H1 (cell line): Measurements from ENCODE around the gene ARHGAP15. TPM values are rescaled to one million over a fixed set of nuclear protein-coding genes. Genes with fewer than 3 reads are reported as not detected.

Experiments used
- CTCF ChIA-PET: fragments of 300-600 bp; sonication (Branson Sonifier 250); formaldehyde crosslinking; loops from one replicate; lab custom pipeline; 2021; ENCODE audit not compliant: partially characterized antibody; lab: Charles Lee
- POLR2A ChIA-PET: fragments of 300-600 bp; sonication (Branson Sonifier 250); formaldehyde crosslinking; loops from one replicate; lab custom pipeline; 2021; ENCODE audit warnings: inconsistent platforms; ENCODE audit not compliant: partially characterized antibody; lab: Charles Lee
- DNase-seq, 2 experiments: peaks; one replicate each; pipeline versions ENCODE4 v3.0.0 to v3.0.0-alpha.2; 2010 to 2022; ENCODE audit warnings: low spot score in 2 of 2, low read depth in 1 of 2, mixed read lengths in 1 of 2
- FAIRE-seq: peaks from 2 replicates; lab custom pipeline; 2011; peaks lifted over from hg19 to GRCh38; lab: Jason Lieb, UNC
- H2AFZ ChIP-seq: 2 replicates; pipeline ENCODE4 v1.8.1; 2012; ENCODE audit warnings: low read length, inconsistent platforms
- H2AK5ac ChIP-seq: 2 replicates; pipeline ENCODE4 v1.6.1; 2013; ENCODE audit warnings: low read depth, low read length
- H2BK120ac ChIP-seq: replicated peaks from 2 replicates; pipeline ENCODE3; 2013; ENCODE audit warnings: low read depth, low read length, inconsistent platforms
- H2BK12ac ChIP-seq: 2 replicates; pipeline ENCODE4 v1.6.1; 2013; ENCODE audit warnings: low read depth, low read length
- H2BK15ac ChIP-seq: 2 replicates; pipeline ENCODE4 v1.6.1; 2013; ENCODE audit warnings: low read length
- H2BK20ac ChIP-seq: 2 replicates; pipeline ENCODE4 v1.6.1; 2013; ENCODE audit warnings: low read length
- H2BK5ac ChIP-seq: 2 replicates; pipeline ENCODE4 v1.6.1; 2013; ENCODE audit warnings: low read depth, low read length
- H3K14ac ChIP-seq: 2 replicates; pipeline ENCODE4 v1.6.1; 2013; ENCODE audit warnings: inconsistent platforms; ENCODE audit not compliant: insufficient read length
- H3K18ac ChIP-seq: 2 replicates; pipeline ENCODE4 v1.6.1; 2013; ENCODE audit warnings: low read length; ENCODE audit errors: extremely low read depth
- H3K23ac ChIP-seq: 2 replicates; pipeline ENCODE4 v1.6.1; 2013; ENCODE audit warnings: inconsistent platforms; ENCODE audit not compliant: insufficient read length
- H3K23me2 ChIP-seq: 2 replicates; pipeline ENCODE4 v1.6.1; 2013; ENCODE audit warnings: low read depth, low read length
- H3K27ac ChIP-seq: 2 replicates; pipeline ENCODE4 v1.6.1; 2011; ENCODE audit warnings: low read depth, low read length, inconsistent platforms
- H3K27me3 ChIP-seq, 4 experiments: replicated peaks in 1 of 4; 1 replicate in 1 of 4; 2 replicates in 3 of 4; pipeline versions ENCODE4 v1.6.1 to v1.8.1; 2011 to 2013; ENCODE audit warnings: low read length in 3 of 4, mild to moderate bottlenecking in 3 of 4, inconsistent platforms in 2 of 4, mixed read lengths in 2 of 4, moderate library complexity in 1 of 4; ENCODE audit not compliant: control insufficient read depth in 3 of 4, insufficient read depth in 3 of 4; ENCODE audit errors: extremely low read depth in 1 of 4
- H3K36me3 ChIP-seq, 4 experiments: 2 replicates each; pipeline versions ENCODE4 v1.6.1 to v1.8.1; 2011 to 2013; ENCODE audit warnings: mild to moderate bottlenecking in 4 of 4, low read length in 3 of 4, moderate library complexity in 2 of 4, control low read depth in 1 of 4, inconsistent platforms in 1 of 4; ENCODE audit not compliant: insufficient read depth in 4 of 4, control insufficient read depth in 2 of 4
- H3K4ac ChIP-seq: replicated peaks from 2 replicates; pipeline ENCODE3; 2013; ENCODE audit warnings: low read length, low read depth, mixed read lengths, inconsistent platforms; ENCODE audit not compliant: insufficient read length
- H3K4me1 ChIP-seq, 4 experiments: replicated peaks in 1 of 4; 1 replicate in 1 of 4; 2 replicates in 3 of 4; pipeline versions ENCODE4 v1.6.1 to v1.8.1; 2011 to 2013; ENCODE audit warnings: low read length in 3 of 4, inconsistent platforms in 2 of 4, mixed read lengths in 1 of 4; ENCODE audit not compliant: insufficient read depth in 4 of 4, control insufficient read depth in 3 of 4
- H3K4me2 ChIP-seq, 2 experiments: 2 replicates each; pipeline versions ENCODE4 v1.6.1 to v1.8.1; 2011 to 2013; ENCODE audit warnings: low read depth in 2 of 2, low read length in 2 of 2, control low read depth in 1 of 2, inconsistent platforms in 1 of 2, mild to moderate bottlenecking in 1 of 2; ENCODE audit not compliant: insufficient read depth in 1 of 2
- H3K4me3 ChIP-seq, 4 experiments: fragments of 200-600, 300-600 bp in 1 of 4; sonication (generic), shearing (Covaris generic), sonication (Bioruptor Twin) in 1 of 4; 2 replicates each; pipeline versions ENCODE4 v1.5.1 to v1.8.1; 2011 to 2016; ENCODE audit warnings: low read length in 4 of 4, low read depth in 3 of 4, control low read depth in 2 of 4, inconsistent platforms in 2 of 4, mild to moderate bottlenecking in 2 of 4, mixed read lengths in 1 of 4, moderate library complexity in 1 of 4; ENCODE audit not compliant: insufficient read depth in 2 of 4; ENCODE audit errors: extremely low read depth in 1 of 4
- H3K56ac ChIP-seq: replicated peaks from 2 replicates; pipeline ENCODE3; 2013; ENCODE audit warnings: low read depth, mild to moderate bottlenecking, mixed read lengths, low read length, inconsistent platforms; ENCODE audit not compliant: insufficient read length
- H3K79me1 ChIP-seq: 2 replicates; pipeline ENCODE4 v1.6.1; 2013; ENCODE audit warnings: low read depth, low read length, control low read depth
- H3K79me2 ChIP-seq, 2 experiments: 2 replicates each; pipeline versions ENCODE4 v1.6.1 to v1.8.1; 2012 to 2013; ENCODE audit warnings: low read length in 2 of 2, mild to moderate bottlenecking in 2 of 2, inconsistent platforms in 1 of 2; ENCODE audit not compliant: insufficient read depth in 2 of 2, control insufficient read depth in 1 of 2
- H3K9ac ChIP-seq, 4 experiments: replicated peaks in 1 of 4; 1 replicate in 1 of 4; 2 replicates in 3 of 4; pipeline versions ENCODE4 v1.6.1 to v1.8.1; 2011 to 2013; ENCODE audit warnings: low read depth in 3 of 4, low read length in 3 of 4, control low read depth in 2 of 4, mild to moderate bottlenecking in 2 of 4, moderate library complexity in 2 of 4, inconsistent platforms in 1 of 4; ENCODE audit errors: extremely low read depth in 1 of 4
- H3K9me3 ChIP-seq, 2 experiments: 2 replicates each; pipeline versions ENCODE4 v1.6.1 to v1.8.1; 2012 to 2013; ENCODE audit warnings: mild to moderate bottlenecking in 2 of 2, moderate library complexity in 2 of 2, control low read depth in 1 of 2, inconsistent platforms in 1 of 2, low read depth in 1 of 2, low read length in 1 of 2, mixed read lengths in 1 of 2; ENCODE audit not compliant: insufficient read depth in 2 of 2
- H4K20me1 ChIP-seq, 2 experiments: replicated peaks in 1 of 2; 2 replicates each; pipeline versions ENCODE3 to v1.8.1; 2011 to 2013; ENCODE audit warnings: inconsistent platforms in 2 of 2, low read length in 2 of 2, mild to moderate bottlenecking in 1 of 2; ENCODE audit not compliant: insufficient read depth in 2 of 2, control insufficient read depth in 1 of 2
- H4K5ac ChIP-seq: 2 replicates; pipeline ENCODE4 v1.6.1; 2013; ENCODE audit warnings: low read length, low read depth, mixed read lengths, inconsistent platforms; ENCODE audit not compliant: insufficient read length
- H4K8ac ChIP-seq: 2 replicates; pipeline ENCODE4 v1.8.0; 2013; ENCODE audit warnings: mild to moderate bottlenecking, moderate library complexity, low read length, inconsistent platforms; ENCODE audit not compliant: insufficient read depth; ENCODE audit errors: extremely low read depth
- H4K91ac ChIP-seq: replicated peaks from 2 replicates; pipeline ENCODE3; 2013; ENCODE audit warnings: low read length, mixed read lengths, inconsistent platforms; ENCODE audit not compliant: insufficient read length
- ATF3 ChIP-seq: IDR thresholded peaks from 2 replicates; pipeline ENCODE4 v1.6.1; 2011; ENCODE audit warnings: low read depth, mild to moderate bottlenecking, low read length; ENCODE audit not compliant: insufficient read depth
- BACH1 ChIP-seq: IDR thresholded peaks from 2 replicates; pipeline ENCODE4 v1.6.1; 2012; ENCODE audit warnings: low read length, improper control_type of control experiment
- BCL11A ChIP-seq, 2 experiments: IDR thresholded peaks; one replicate each; pipeline ENCODE4 v1.6.1; 2011; ENCODE audit warnings: low read depth in 2 of 2, low read length in 2 of 2, mild to moderate bottlenecking in 2 of 2
- BRCA1 ChIP-seq: IDR thresholded peaks from 2 replicates; pipeline ENCODE4 v1.6.1; 2012; ENCODE audit warnings: low read depth, low read length, improper control_type of control experiment
- CHD1 ChIP-seq: IDR thresholded peaks from 2 replicates; pipeline ENCODE4 v1.6.1; 2012; ENCODE audit warnings: low read depth, low read length, improper control_type of control experiment
- FOSL1 ChIP-seq: IDR thresholded peaks from 2 replicates; pipeline ENCODE4 v1.6.1; 2011; ENCODE audit warnings: mild to moderate bottlenecking, low read depth, low read length, moderate library complexity; ENCODE audit not compliant: insufficient read depth
- JUN ChIP-seq: IDR thresholded peaks from 2 replicates; pipeline ENCODE4 v1.6.1; 2011; ENCODE audit warnings: low read depth, mild to moderate bottlenecking, improper control_type of control experiment, low read length
- KDM5A ChIP-seq: fragments of 200-600 bp; IDR thresholded peaks from 2 replicates; pipeline ENCODE4 v1.7.1; 2012; ENCODE audit warnings: mild to moderate bottlenecking, low read length, inconsistent platforms, mixed read lengths
- MAFK ChIP-seq: IDR thresholded peaks from 2 replicates; pipeline ENCODE4 v1.6.1; 2012; ENCODE audit warnings: low read depth, mild to moderate bottlenecking, improper control_type of control experiment, low read length
- POLR2A ChIP-seq, 2 experiments: IDR thresholded peaks; 1 replicate in 1 of 2; 2 replicates in 1 of 2; pipeline ENCODE4 v1.6.1; 2011; ENCODE audit warnings: low read depth in 2 of 2, low read length in 2 of 2, mild to moderate bottlenecking in 2 of 2; ENCODE audit errors: control extremely low read depth in 1 of 2
- RBBP5 ChIP-seq: IDR thresholded peaks from 2 replicates; pipeline ENCODE4 v1.7.1; 2012; ENCODE audit warnings: low read depth, mild to moderate bottlenecking, inconsistent platforms, low read length, moderate library complexity, borderline replicate concordance
- SIRT6 ChIP-seq: IDR thresholded peaks from one replicate; pipeline ENCODE4 v1.7.1; 2012; ENCODE audit warnings: low read length, inconsistent platforms
- SUZ12 ChIP-seq: fragments of 200-600 bp; sonication (generic); IDR thresholded peaks from 2 replicates; pipeline ENCODE4 v1.6.1; 2012; ENCODE audit warnings: mild to moderate bottlenecking, inconsistent platforms, low read length, moderate library complexity, mixed read lengths
- TAF1 ChIP-seq: IDR thresholded peaks from 2 replicates; pipeline ENCODE4 v1.6.1; 2011; ENCODE audit warnings: mild to moderate bottlenecking, low read depth, low read length
- TAF7 ChIP-seq: optimal IDR thresholded peaks from 2 replicates; pipeline ENCODE3; 2011; ENCODE audit warnings: low read depth, mild to moderate bottlenecking, inconsistent platforms, low read length, moderate library complexity, borderline replicate concordance
- ZNF274 ChIP-seq: IDR thresholded peaks from 2 replicates; pipeline ENCODE4 v1.7.0; 2012; ENCODE audit warnings: low read length, borderline replicate concordance; ENCODE audit errors: extremely low read depth
- WGBS, 2 experiments: shearing (Covaris generic) in 1 of 2; methylation state at CpG; one replicate each; pipeline versions ENCODE4 v1.1.6 to v1.1.7; 2013 to 2015; ENCODE audit warnings: low lambda C conversion rate in 2 of 2, mixed read lengths in 2 of 2, inconsistent platforms in 1 of 2, low coverage in 1 of 2, missing lambda C conversion rate in 1 of 2; ENCODE audit not compliant: insufficient replicate concordance in 2 of 2, insufficient coverage in 1 of 2, insufficient read length in 1 of 2; ENCODE audit errors: extremely low coverage in 1 of 2, missing lambda C conversion rate in 1 of 2; 5-methylcytosine and 5-hydroxymethylcytosine counted together
- polyA plus RNA-seq, 7 experiments: library from polyadenylated mRNA; depleted of rRNA in 3 of 7; stranded (reverse) in 5 of 7; unstranded in 2 of 7; fragments of >200 nt in 5 of 7; fragments of 200-250 nt in 2 of 7; gene quantifications; 1 replicate in 5 of 7; 2 replicates in 1 of 7; 4 replicates in 1 of 7; pipeline versions ENCODE4 v1.2.1 to v1.2.3, GENCODE V29; 2011 to 2013; ENCODE audit warnings: missing spikeins in 2 of 7, mixed read lengths in 2 of 7
- total RNA-seq: library from RNA; stranded (reverse); fragmentation: NEBNext Ultra II Directional; extraction: Animal tissue kit (Norgen Biotek cat#: 25700); gene quantifications from 2 replicates; pipeline ENCODE4 v1.2.1, GENCODE V29; 2021

Gene ARHGAP15
- total and polyA plus RNA-seq, 2 of the 8 experiments (the other 6 are each of a cell fraction or from before 2014, with no cell fraction given) = not detected

GRCh38 chr2:143425896-143426295, 296.7 kb downstream of the ARHGAP15 start:
- H3K56ac ChIP-seq = no peak overlapping the region
- H4K8ac ChIP-seq = no peak overlapping the region
- H3K4me2 ChIP-seq = no peak overlapping the region
- no peak overlapping the region for H2BK5ac ChIP-seq
- H4K5ac ChIP-seq = no peak overlapping the region
- H3K23ac ChIP-seq = no peak overlapping the region
- H3K36me3 ChIP-seq = no peaks in the 10 kb centered on the region
- H3K4me1 ChIP-seq = no peaks in the 10 kb centered on the region
- no peaks in the 10 kb centered on the region for H3K79me1 ChIP-seq
- no peaks in the 10 kb centered on the region for H3K27me3 ChIP-seq
- no peak overlapping the region for H2BK15ac ChIP-seq
- no peak overlapping the region for H4K91ac ChIP-seq
- FAIRE-seq (no peak), DNase-seq (no peak)
- H3K18ac ChIP-seq = no peak overlapping the region
- no peak overlapping the region for H3K4me3 ChIP-seq
- H2AK5ac ChIP-seq = no peak overlapping the region
- H2BK20ac ChIP-seq = no peak overlapping the region
- H3K9ac ChIP-seq = no peak overlapping the region
- no peaks in the 10 kb centered on the region for H3K23me2 ChIP-seq
- H3K4ac ChIP-seq = no peak overlapping the region
- no peak overlapping the region for H2BK12ac ChIP-seq
- no peak overlapping the region for H3K14ac ChIP-seq
- POLR2A ChIA-PET = no interaction called here
- H4K20me1 ChIP-seq = no peaks in the 10 kb centered on the region
- 91% methylated on average over 1 of the region's 1 CpG; no CpG with 5 or more reads in 1 of the 2 experiments for WGBS, 2 experiments
- no peaks in the 10 kb centered on the region for H3K79me2 ChIP-seq
- H3K27ac ChIP-seq = no peak overlapping the region
- H2AFZ ChIP-seq = no peak overlapping the region
- H3K9me3 ChIP-seq = no peaks in the 10 kb centered on the region
- H2BK120ac ChIP-seq = no peak overlapping the region
- CTCF ChIA-PET = interaction anchor here (1.3 kb wide), 1 partner anchor 87 kb away, joined by 4 read pairs; no protein-coding TSS in a partner anchor
- TF ChIP-seq POLR2A (IDR thresholded peaks at IDR 0.05; ENCODE audit: control extremely low read depth in 1 of 2, low read depth in 2 of 2, low read length in 2 of 2) (no peak), BRCA1 (no peak), ZNF274 (no peak), RBBP5 (no peak), BCL11A (IDR thresholded peaks at IDR 0.05; ENCODE audit: low read depth in 2 of 2, low read length in 2 of 2) (no peak), BACH1 (no peak), JUN (no peak), MAFK (no peak), FOSL1 (no peak), CHD1 (no peak), SIRT6 (no peak), KDM5A (no peak), TAF1 (no peak), TAF7 (no peak), ATF3 (no peak), SUZ12 (no peak)
